Measurements from ENCODE around the gene UNK. TPM values are rescaled to one million over a fixed set of nuclear protein-coding genes. Genes with fewer than 3 reads are reported as not detected.
A peak's percentile ranks its signal among the peaks of the same experiment; 100 is the strongest.
"Not testable (repeated sequence)": the region's sequence is repeated elsewhere in the genome, so short reads cannot be mapped to it uniquely, and the experiment has no call there.

The UNK gene
- polyA plus RNA-seq, 4 donors: 8.9 to 34.3 (median 16.3) TPM

DNA sequence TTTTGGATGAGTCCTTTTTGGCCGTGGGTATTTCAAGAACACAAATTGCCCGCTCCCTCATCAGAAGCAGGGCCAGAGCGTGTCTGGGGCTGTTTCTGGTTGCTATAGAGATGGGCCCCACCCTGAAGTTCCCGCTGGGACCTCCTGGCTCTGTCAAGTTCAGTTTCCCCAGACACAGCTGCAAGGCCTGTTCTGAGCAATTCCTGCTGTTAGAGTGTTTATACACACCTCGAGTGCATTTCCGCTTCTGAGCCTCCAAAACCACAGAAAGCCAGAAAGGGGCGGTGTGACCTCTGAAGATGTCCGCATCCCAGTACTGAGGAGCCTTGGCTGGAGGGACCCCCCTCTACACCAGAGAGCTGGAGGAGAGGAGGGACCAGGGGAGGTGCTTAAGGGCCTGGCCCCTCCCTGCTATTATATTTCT is 79.9 kb downstream of the UNK start:
- no peak for FAIRE-seq
- Histone ChIP-seq H3K27me3 (ENCODE audit: control insufficient read depth in 3 of 3, insufficient read depth in 3 of 3, low read length in 3 of 3) (no peaks in the 10 kb centered on the region), H3K4me3 (ENCODE audit: low read depth in 1 of 3, low read length in 3 of 3) (no peak overlapping the region), H3K36me3 (ENCODE audit: control insufficient read depth in 3 of 3, insufficient read depth in 2 of 3, low read depth in 1 of 3, low read length in 3 of 3) (no peaks in the 10 kb centered on the region), H3K9me3 (ENCODE audit: control insufficient read depth in 2 of 2, insufficient read depth in 1 of 2, low read depth in 1 of 2, low read length in 1 of 2) (no peaks in the 10 kb centered on the region), H3K4me1 (ENCODE audit: control insufficient read depth in 3 of 3, insufficient read depth in 2 of 3, low read depth in 1 of 3, low read length in 2 of 3) (peaks cover 0 to 7% (median 3%) of the 10 kb centered on the region in 3 donors), H3K27ac (ENCODE audit: low read depth in 1 of 3, low read length in 2 of 3) (peak overlapping the region; percentile 57 to 83 (median 70))
- 34 to 66% (median 57%) methylated on average over 8 of the region's 8 CpGs for WGBS, 3 donors
- peak; percentile 24 to 62 for DNase-seq

DNA sequence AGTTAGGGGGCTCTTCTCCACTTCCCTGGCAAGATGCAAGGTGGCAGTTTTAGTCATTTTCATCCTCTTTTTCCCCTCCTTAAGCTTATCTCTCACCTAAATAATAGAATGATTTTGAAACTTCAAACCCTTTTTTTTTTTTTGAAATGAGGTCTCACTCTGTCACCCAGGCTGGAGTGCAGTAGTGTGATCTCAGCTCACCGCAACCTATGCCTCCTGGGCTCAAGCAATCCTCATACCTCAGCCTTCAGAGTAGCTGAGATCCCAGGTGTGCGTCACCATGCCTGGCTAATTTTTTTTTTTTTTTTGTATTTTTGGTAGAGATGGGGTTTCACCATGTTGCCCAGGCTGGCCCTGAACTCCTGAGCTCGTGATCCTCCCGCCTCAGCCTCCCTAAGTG is 80.3 kb downstream of the UNK start:
- Histone ChIP-seq H3K27ac (ENCODE audit: low read depth in 1 of 3, low read length in 2 of 3) (peak overlapping the region; percentile 57 to 83 (median 70)), H3K4me1 (ENCODE audit: control insufficient read depth in 3 of 3, insufficient read depth in 2 of 3, low read depth in 1 of 3, low read length in 2 of 3) (peaks cover 0 to 11% (median 3%) of the 10 kb centered on the region in 3 donors)
- not testable (repeated sequence) for H3K9me3 ChIP-seq (ENCODE audit: control insufficient read depth in 2 of 2, insufficient read depth in 1 of 2, low read depth in 1 of 2, low read length in 1 of 2); FAIRE-seq; H3K36me3 ChIP-seq (ENCODE audit: control insufficient read depth in 3 of 3, insufficient read depth in 2 of 3, low read depth in 1 of 3, low read length in 3 of 3); DNase-seq; H3K4me3 ChIP-seq (ENCODE audit: low read depth in 1 of 3, low read length in 3 of 3); H3K27me3 ChIP-seq (ENCODE audit: control insufficient read depth in 3 of 3, insufficient read depth in 3 of 3, low read length in 3 of 3)
- WGBS, 3 donors: 69 to 82% (median 80%) methylated on average over 4 of the region's 4 CpGs

DNA sequence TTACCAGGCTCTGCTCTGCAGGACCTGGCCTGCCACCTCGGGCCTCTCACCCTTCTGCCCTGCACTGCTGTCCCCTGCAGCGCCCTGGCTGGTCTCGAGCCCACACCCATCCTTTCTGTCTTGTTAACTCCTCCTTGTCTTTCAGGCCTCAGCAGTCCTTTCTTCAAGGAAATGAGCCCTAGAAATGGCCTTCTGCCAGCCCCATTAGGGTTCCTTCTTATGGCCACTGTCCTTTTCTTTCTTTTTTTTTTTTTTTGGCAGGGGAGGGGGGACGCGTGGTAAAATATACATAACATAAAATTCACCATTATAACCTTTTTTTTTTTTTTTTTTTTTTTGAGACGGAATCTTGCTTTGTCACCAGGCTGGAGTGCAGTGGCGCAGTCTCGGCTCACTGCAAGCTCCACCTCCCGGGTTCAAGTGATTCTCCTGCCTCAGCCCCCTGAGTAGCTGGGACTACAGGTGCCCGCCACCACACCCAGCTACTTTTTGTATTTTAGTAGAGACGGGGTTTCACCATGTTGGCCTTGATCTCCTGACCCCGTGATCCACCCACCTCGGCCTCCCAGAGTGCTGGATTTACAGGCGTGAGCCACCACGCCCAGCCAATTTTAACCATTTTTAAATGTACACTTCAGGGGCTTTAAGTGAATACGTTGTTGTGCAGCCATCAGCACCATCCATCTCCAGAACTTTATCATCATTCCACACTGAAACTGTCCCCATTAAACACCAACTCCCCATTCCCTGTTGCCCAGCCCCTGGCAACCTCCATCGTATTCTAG is 81.0 kb downstream of the UNK start:
- Histone ChIP-seq H3K27ac (ENCODE audit: low read depth in 1 of 3, low read length in 2 of 3) (peak overlapping the region in 1 of 3 donors; percentile 83), H3K4me1 (ENCODE audit: control insufficient read depth in 3 of 3, insufficient read depth in 2 of 3, low read depth in 1 of 3, low read length in 2 of 3) (peaks cover 0 to 11% (median 3%) of the 10 kb centered on the region in 3 donors)
- DNase-seq; H3K27me3 ChIP-seq (ENCODE audit: control insufficient read depth in 3 of 3, insufficient read depth in 3 of 3, low read length in 3 of 3); H3K4me3 ChIP-seq (ENCODE audit: low read depth in 1 of 3, low read length in 3 of 3); H3K9me3 ChIP-seq (ENCODE audit: control insufficient read depth in 2 of 2, insufficient read depth in 1 of 2, low read depth in 1 of 2, low read length in 1 of 2); FAIRE-seq; H3K36me3 ChIP-seq (ENCODE audit: control insufficient read depth in 3 of 3, insufficient read depth in 2 of 3, low read depth in 1 of 3, low read length in 3 of 3): not testable (repeated sequence)
- 64 to 71% (median 66%) methylated on average over 16 to 17 of the region's 17 CpGs for WGBS, 3 donors

DNA sequence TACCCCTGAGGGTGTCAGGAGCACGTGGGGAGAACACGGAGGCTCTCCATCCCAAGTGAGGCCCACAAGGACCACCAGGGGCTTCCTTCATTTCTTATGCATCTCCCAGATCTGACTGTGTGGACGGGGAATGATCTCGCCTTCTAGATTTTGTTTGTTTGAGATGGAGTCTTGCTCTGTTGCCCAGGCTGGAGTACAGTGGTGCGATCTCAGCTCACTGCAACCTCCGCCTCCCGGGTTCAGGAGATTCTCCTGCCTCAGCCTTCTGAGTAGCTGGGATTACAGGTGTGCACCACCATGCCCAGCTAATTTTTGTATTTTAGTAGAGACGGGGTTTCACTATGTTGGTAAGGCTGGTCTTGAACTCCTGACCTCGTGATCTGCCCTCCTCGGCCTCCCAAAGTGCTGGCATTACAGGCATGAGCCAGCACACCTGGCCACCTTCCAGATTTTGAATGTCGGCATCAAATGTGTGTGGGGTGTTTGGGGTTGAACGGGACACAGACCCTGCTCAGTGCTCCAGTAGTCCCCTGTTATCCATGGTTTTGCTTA is 84.2 kb downstream of the UNK start:
- H3K27me3 ChIP-seq (ENCODE audit: control insufficient read depth in 3 of 3, insufficient read depth in 3 of 3, low read length in 3 of 3); H3K9me3 ChIP-seq (ENCODE audit: control insufficient read depth in 2 of 2, insufficient read depth in 1 of 2, low read depth in 1 of 2, low read length in 1 of 2); H3K4me3 ChIP-seq (ENCODE audit: low read depth in 1 of 3, low read length in 3 of 3); DNase-seq; H3K36me3 ChIP-seq (ENCODE audit: control insufficient read depth in 3 of 3, insufficient read depth in 2 of 3, low read depth in 1 of 3, low read length in 3 of 3); FAIRE-seq: not testable (repeated sequence)
- WGBS, 3 donors: 78 to 81% (median 80%) methylated on average over 12 of the region's 12 CpGs
- H3K4me1 ChIP-seq (ENCODE audit: control insufficient read depth in 3 of 3, insufficient read depth in 2 of 3, low read depth in 1 of 3, low read length in 2 of 3): peaks cover 0 to 20% (median 7%) of the 10 kb centered on the region in 3 donors
- peak overlapping the region in 2 of 3 donors; percentile 39 to 88 for H3K27ac ChIP-seq (ENCODE audit: low read depth in 1 of 3, low read length in 2 of 3)

DNA sequence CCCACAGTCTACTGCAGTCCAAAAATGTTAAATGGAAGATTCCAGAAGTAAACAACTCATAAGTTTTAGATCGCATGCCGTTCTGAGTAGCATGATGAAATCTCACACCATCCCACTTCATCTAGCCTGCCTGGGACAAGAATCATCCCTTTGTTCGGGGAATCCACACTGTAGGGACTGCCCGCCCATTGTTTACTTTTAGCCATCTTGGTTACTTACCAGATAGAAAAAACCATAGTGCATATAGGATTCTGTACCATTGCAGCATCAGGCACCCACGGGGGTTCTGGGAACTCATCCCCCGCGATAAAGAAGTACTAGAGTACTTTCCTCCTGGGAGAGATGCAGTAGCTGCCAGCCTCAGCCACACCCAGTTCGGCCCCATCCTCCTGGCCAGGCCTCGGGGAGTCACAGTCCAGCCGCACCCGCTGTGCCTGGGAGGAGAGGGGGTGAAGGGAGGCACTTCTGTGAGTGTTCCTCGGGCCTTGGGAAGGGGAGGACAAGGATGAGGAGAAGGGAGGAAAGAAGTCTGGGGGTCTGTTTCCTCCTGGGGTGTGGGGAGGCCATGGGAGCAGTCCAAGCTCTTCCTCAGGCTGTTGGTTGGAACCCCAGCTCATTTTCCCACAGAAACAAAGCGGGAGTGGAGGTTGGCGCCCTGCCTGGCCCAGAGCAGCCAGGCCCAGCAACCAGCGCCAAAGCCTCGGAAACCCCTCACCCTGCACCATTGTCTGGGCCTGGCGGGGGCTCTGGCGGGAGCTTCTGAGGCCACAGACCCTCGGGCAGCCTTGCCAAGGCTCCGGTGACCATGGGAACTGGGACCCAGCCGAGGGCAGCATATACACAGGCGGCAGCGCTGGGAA is 84.9 kb downstream of the UNK start:
- Histone ChIP-seq H3K27me3 (ENCODE audit: control insufficient read depth in 3 of 3, insufficient read depth in 3 of 3, low read length in 3 of 3) (no peaks in the 10 kb centered on the region), H3K27ac (ENCODE audit: low read depth in 1 of 3, low read length in 2 of 3) (peak overlapping the region; percentile 39 to 88 (median 58)), H3K9me3 (ENCODE audit: control insufficient read depth in 2 of 2, insufficient read depth in 1 of 2, low read depth in 1 of 2, low read length in 1 of 2) (no peaks in the 10 kb centered on the region), H3K4me3 (ENCODE audit: low read depth in 1 of 3, low read length in 3 of 3) (no peak overlapping the region), H3K4me1 (ENCODE audit: control insufficient read depth in 3 of 3, insufficient read depth in 2 of 3, low read depth in 1 of 3, low read length in 2 of 3) (peaks cover 0 to 15% (median 7%) of the 10 kb centered on the region in 3 donors), H3K36me3 (ENCODE audit: control insufficient read depth in 3 of 3, insufficient read depth in 2 of 3, low read depth in 1 of 3, low read length in 3 of 3) (peaks cover 0 to 7% (median 0%) of the 10 kb centered on the region in 3 donors)
- peak; percentile 49 to 87 for DNase-seq
- no peak for FAIRE-seq
- 34 to 46% (median 41%) methylated on average over 22 to 23 of the region's 23 CpGs for WGBS, 3 donors

DNA sequence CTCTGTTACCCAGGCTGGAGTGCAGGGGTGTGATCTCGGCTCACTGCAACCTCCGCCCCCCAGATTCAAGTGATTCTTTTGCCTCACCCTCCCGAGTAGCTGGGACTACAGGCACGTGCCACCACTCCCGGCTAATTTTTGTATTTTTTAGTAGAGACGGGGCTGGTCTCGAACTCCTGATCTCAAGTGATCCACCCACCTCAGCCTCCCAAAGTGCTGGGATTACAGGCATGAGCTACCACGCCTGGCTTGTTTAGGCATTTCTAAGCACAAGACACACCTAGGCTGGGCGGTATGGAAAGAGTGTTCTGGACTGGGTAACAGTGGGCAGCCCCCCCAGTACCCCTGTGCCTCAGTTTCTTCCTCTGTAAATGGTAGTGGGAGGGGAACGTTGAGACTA is 85.6 kb downstream of the UNK start:
- not testable (repeated sequence) for DNase-seq; H3K4me3 ChIP-seq (ENCODE audit: low read depth in 1 of 3, low read length in 3 of 3); H3K9me3 ChIP-seq (ENCODE audit: control insufficient read depth in 2 of 2, insufficient read depth in 1 of 2, low read depth in 1 of 2, low read length in 1 of 2); FAIRE-seq; H3K27me3 ChIP-seq (ENCODE audit: control insufficient read depth in 3 of 3, insufficient read depth in 3 of 3, low read length in 3 of 3)
- WGBS, 3 donors: 68 to 75% (median 75%) methylated on average over 10 of the region's 10 CpGs
- peak overlapping the region in 1 of 3 donors; percentile 88 for H3K27ac ChIP-seq (ENCODE audit: low read depth in 1 of 3, low read length in 2 of 3)
- peaks cover 0 to 14% (median 0%) of the 10 kb centered on the region in 3 donors for H3K36me3 ChIP-seq (ENCODE audit: control insufficient read depth in 3 of 3, insufficient read depth in 2 of 3, low read depth in 1 of 3, low read length in 3 of 3)
- peaks cover 0 to 15% (median 6%) of the 10 kb centered on the region in 3 donors for H3K4me1 ChIP-seq (ENCODE audit: control insufficient read depth in 3 of 3, insufficient read depth in 2 of 3, low read depth in 1 of 3, low read length in 2 of 3)

DNA sequence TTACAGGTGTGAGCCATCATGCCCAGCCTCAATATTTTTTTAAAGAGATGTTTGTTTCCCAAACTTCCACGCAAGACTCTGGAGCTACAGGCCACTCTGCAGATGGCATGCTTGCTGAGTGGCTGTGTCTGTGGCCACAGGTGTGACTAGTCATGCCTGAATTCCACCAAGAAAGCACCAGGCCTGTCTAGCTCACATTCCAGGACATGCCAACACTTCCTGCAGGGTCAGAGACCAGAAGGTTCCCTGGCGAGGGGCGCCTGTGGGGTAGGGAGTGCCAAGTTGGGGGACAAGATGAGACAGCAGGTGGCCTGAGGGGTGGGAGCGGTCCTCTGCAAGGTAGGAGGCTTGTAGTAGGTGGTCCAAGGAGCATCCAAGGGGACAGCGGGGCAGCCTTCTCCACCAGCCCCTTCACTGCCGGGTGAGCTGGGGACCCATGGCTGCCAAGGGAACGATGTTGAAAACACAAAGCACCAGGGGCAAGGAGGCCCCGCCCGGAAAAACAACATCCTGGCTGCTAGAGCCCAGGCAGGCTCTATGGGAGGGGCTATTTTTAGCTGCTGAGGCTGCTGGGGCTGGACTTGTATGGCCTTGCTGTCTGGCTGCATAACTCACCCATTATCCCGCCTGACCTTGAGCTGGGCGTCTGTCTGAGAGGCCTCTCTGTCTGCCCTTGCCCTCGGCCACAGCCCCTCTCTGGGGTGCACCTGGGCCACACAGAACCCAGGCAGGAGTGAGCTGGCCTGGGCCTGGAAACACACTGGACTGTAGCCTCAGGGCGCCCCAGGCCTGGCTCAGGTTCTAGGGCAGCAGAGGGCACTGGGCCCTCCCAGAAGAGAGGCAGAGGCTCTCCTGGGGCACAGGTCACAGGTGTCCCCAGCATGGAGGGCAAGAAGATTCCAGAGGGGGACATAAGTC is 88.1 kb downstream of the UNK start:
- Histone ChIP-seq H3K4me3 (ENCODE audit: low read depth in 1 of 3, low read length in 3 of 3) (no peak overlapping the region), H3K27me3 (ENCODE audit: control insufficient read depth in 3 of 3, insufficient read depth in 3 of 3, low read length in 3 of 3) (no peaks in the 10 kb centered on the region), H3K4me1 (ENCODE audit: control insufficient read depth in 3 of 3, insufficient read depth in 2 of 3, low read depth in 1 of 3, low read length in 2 of 3) (peaks cover 0 to 38% (median 6%) of the 10 kb centered on the region in 3 donors), H3K9me3 (ENCODE audit: control insufficient read depth in 2 of 2, insufficient read depth in 1 of 2, low read depth in 1 of 2, low read length in 1 of 2) (no peaks in the 10 kb centered on the region), H3K36me3 (ENCODE audit: control insufficient read depth in 3 of 3, insufficient read depth in 2 of 3, low read depth in 1 of 3, low read length in 3 of 3) (peaks cover 0 to 28% (median 0%) of the 10 kb centered on the region in 3 donors), H3K27ac (ENCODE audit: low read depth in 1 of 3, low read length in 2 of 3) (peak overlapping the region; percentile 9 to 85 (median 67))
- DNase-seq: peak; percentile 61 to 62
- no peak for FAIRE-seq
- 43 to 54% (median 44%) methylated on average over 13 of the region's 13 CpGs for WGBS, 3 donors

Measured in small intestine (tissue), 7 donors.